ENCODE results near the gene EEFSEC. TPM values are rescaled to one million over a fixed set of nuclear protein-coding genes. Genes with fewer than 3 reads are reported as not detected.

Gene EEFSEC
- total and polyA plus RNA-seq, 2 of the 8 experiments (the other 6 are each of a cell fraction or from before 2014, with no cell fraction given), result 13.1 to 19.8 TPM

- no peak for TF ChIP-seq USF2 (IDR thresholded peaks at IDR 0.05; ENCODE audit: low read length)
- TF ChIP-seq SRF (IDR thresholded peaks at IDR 0.05; ENCODE audit: low read depth, low read length), result no peak
- TF ChIP-seq ZNF274 (IDR thresholded peaks at IDR 0.05; ENCODE audit: borderline replicate concordance, extremely low read depth, low read length), result no peak
- TF ChIP-seq TAF1 (IDR thresholded peaks at IDR 0.05; ENCODE audit: low read depth, low read length), result no peak
- TF ChIP-seq SIX5 (IDR thresholded peaks at IDR 0.05; ENCODE audit: low read depth, low read length), result no peak
- no peak for TF ChIP-seq POLR2AphosphoS5 (IDR thresholded peaks at IDR 0.05; ENCODE audit: low read depth, low read length)
Observed at GRCh38 chr3:128228366-128228910, 75.2 kb downstream of the EEFSEC start (continued).
